HG02973 (cell line): ENCODE results near the gene PELI2.

Experiments
- ATAC-seq: cut with Tn5 transposase; IDR thresholded peaks from one replicate; pipeline ENCODE4 v1.9.1; 2021; ENCODE audit warnings: moderate library complexity; ENCODE audit not compliant: unreplicated experiment

The PELI2 gene

GRCh38 chr14:56224691-56225681, 106.8 kb downstream of the PELI2 start:
- no peak for ATAC-seq

- no peak for ATAC-seq
Observed at GRCh38 chr14:56235388-56235787, 117.2 kb downstream of the PELI2 start.

GRCh38 chr14:56237398-56237797, 119.2 kb downstream of the PELI2 start:
- no peak for ATAC-seq

DNA sequence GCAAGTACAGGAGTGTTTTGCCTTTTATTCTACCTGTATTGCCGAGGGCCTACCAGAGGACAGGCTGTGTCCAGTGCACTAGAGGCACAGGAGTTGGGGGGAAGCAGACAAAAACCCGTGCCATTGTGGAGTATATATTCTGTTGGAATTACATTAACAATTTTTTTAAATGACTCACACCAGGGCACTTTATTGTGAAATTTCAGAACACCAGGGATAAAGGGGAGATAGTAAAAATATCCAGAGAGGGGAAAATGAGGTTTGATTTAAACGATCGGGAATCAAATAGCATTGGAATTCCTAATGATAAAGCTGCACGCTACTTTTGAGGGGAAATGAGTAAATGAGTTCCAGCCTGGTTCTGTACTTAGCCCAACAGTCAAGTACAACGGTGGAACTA, 123.2 kb downstream of the PELI2 start:
- ATAC-seq, result no peak

GRCh38 chr14:56243110-56243509, 124.9 kb downstream of the PELI2 start:
- ATAC-seq, result no peak

GRCh38 chr14:56244138-56244789, 126.1 kb downstream of the PELI2 start:
- no peak for ATAC-seq

DNA sequence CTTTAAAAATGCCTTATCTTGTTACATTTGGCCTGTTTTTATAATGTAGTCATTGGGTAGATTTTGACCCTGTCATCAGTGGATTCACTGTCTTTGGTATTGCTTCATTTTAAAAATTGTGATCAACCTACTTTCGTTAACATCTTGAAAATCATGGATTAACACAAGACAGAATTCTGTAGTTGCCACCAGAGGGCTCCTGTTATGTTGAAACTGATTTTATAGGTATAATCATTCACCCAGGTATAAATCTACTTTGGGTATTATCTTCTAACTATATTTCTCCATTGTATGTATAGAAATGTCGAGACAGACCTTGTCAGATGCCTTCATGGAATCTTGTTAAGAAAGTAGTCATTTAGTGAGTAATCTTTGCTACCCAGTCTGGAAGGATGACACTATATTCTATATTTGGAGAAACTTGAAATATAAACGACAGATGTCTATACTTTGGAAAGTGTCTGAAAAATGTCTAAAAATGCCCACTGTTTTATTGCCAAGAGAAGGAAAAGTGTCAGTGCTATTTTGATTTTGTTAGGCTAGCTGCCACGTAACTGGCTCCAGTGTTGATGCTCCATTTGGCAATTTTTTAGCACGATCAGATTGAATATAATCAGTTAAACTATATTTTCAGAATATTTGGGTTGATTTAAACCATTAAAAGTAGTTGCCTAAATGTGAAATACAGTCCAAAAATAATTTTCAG, 129.4 kb downstream of the PELI2 start:
- no peak for ATAC-seq

DNA sequence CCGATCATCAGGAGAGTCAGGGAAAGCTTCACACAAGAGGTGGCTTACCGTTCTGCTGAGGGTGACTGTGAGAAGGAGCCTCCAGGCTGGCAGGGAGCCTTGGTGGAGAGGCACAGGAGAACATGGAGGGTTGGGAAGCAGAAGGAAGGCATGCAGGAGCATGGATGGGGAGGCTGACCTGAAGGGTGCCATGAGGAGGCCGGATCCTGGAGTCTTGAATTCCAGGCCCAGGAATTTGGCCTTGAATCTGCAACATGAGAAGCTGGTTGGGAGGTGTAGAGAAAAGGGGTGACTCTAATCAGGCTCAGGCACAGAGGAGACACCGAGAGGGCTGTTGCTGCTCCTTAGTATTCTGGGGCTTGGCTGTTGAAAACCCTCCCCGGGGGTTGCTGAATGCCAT, 130.2 kb downstream of the PELI2 start:
- no peak for ATAC-seq

DNA sequence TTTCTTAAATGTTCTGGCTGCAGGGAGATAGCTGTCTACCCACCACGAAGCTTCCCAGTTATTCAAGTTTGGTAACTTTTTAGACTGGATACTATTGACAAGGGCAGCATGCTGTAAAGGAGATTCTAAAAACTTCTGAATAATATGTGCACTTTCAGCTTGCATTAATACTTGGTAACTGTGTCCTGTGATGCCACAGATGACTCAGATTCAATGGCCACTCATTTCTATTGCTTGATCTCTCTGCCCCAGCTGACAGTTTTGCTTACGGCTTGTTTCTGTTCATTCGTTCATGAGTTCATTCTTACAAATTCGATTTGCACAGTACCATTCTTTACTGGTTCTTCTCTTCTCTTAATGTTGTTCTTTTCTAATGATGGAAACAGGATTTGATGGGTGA, 142.8 kb downstream of the PELI2 start:
- no peak for ATAC-seq

DNA sequence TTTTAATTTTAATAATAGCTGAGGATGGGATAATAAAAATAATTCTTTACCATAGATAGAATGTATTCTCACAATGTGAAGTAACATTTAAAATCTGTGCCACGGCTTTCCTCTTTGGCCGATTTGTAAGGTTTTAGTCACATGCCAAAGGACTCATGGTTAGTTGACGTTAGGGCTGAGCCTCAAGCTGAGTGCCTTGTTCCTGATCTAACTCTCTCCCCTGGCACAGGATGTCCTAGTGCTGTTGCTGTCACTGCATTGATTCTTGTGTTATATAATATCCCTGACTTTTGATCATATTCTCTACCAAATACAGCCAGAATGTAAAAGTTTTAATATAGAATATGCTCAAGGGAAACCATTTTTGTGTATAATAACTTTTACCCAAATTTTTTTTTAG, 144.3 kb downstream of the PELI2 start:
- ATAC-seq, result no peak

GRCh38 chr14:56268039-56268438, 149.8 kb downstream of the PELI2 start:
- ATAC-seq, result no peak

DNA sequence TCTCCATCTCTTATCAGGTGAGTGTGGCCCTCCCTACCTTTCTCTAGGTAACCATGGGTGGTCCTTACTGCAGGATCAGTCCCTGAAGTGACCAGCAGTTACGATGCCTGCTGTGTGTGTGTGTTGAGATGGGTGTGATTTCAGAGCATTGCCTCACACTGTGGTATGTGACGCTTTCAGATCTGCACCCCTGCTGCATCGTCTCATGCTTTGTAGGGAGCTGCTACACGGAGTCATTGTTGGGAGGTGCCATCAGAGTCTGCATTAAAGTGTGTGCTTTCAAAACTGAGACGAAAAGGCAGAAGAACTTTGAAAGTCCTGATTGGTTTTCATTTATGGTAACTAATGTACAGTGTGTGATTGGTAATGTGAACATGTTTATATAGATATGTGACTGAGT, 150.5 kb downstream of the PELI2 start:
- ATAC-seq, result no peak

GRCh38 chr14:56270921-56271320, 152.7 kb downstream of the PELI2 start:
- ATAC-seq, result no peak

DNA sequence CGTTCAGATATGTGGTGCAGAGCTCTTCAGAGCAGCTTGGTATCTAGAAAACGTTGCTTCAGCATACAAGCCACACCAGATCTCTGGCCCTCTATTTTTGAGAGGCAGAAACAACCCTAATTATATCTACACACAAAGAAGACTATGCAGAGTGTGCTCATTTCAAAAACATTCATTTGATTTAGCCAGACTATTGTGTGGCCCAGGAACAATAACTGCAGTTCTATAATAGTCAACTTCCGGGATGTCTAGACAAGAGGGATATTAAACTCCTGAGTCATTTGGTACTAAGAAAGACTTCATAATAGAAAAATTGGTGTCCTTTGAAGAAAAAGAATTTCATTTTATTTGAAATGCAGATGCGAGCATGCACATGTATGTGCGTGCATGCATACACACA, 153.8 kb downstream of the PELI2 start:
- no peak for ATAC-seq

DNA sequence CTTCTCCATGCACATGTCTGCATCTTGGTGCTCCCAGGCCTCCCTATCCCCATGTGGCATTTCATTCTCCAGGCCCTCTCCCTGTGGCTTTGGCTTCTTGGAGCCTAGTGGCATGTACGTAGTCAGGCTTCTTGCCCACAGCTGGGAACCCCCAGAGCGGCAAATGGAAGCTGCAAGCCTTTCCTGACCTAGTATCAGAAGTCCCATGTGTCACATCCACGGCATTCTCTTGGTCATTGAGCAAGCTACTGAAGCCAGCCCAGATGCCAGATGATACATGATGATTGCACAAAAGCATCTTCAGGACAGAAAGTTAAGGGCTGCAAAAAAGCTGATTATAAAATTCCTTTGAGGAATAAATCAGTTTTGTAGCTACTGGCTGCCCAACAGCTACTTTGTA, 154.9 kb downstream of the PELI2 start:
- no peak for ATAC-seq

DNA sequence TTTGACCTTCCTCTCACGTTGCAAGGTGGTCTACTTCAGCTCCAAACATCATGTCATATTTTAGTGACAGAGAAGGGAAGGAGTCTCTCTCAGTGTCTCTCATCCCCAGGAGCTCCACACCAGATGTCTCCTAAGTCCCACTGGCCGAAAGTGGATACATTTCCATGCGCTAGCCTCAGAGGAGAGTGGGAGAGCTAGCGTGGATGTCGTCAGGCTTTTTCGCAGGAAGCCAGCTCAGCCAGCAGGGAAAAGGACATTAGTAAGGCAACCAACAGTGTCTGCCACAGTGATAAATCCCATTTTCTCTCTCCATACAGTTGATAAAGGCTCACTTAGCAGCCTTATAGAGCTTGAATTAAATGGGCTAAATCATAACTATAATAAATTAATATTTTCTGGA, 155.7 kb downstream of the PELI2 start:
- ATAC-seq, result no peak

DNA sequence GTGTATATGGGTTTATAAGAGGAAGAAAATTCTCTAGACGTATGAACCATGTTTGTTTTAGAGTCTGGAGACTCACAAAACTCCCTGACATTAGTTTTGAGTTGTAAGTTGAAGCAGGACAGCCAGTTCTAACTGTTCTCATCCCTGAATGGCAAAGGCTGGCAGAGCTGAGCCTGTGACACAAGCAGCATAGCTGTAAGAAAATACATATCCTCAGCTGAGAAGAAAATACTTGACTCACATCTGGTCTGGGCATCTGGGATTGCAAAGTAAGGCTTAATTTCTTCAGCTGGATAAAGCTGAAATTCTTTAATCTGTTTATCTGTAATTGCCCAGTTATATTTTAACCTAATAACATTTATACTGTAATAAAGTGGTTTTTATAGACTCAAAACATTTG, 156.3 kb downstream of the PELI2 start:
- no peak for ATAC-seq

GRCh38 chr14:56276108-56276507, 157.9 kb downstream of the PELI2 start:
- no peak for ATAC-seq

GRCh38 chr14:56278383-56278782, 160.2 kb downstream of the PELI2 start:
- ATAC-seq, result no peak

- no peak for ATAC-seq
Observed at GRCh38 chr14:56280843-56281242, 162.6 kb downstream of the PELI2 start.

GRCh38 chr14:56282179-56282578, 164.0 kb downstream of the PELI2 start:
- no peak for ATAC-seq

- ATAC-seq, result no peak
Observed at GRCh38 chr14:56284641-56285040, 166.4 kb downstream of the PELI2 start.
